Non-pigmented ciliary epithelial cell (primary cell): ENCODE data around the gene FOXC1.

Experiments used
- DNase-seq: peaks from one replicate; pipeline ENCODE4 v3.0.0-alpha.2; 2010; ENCODE audit warnings: low read depth

FOXC1 gene

DNA sequence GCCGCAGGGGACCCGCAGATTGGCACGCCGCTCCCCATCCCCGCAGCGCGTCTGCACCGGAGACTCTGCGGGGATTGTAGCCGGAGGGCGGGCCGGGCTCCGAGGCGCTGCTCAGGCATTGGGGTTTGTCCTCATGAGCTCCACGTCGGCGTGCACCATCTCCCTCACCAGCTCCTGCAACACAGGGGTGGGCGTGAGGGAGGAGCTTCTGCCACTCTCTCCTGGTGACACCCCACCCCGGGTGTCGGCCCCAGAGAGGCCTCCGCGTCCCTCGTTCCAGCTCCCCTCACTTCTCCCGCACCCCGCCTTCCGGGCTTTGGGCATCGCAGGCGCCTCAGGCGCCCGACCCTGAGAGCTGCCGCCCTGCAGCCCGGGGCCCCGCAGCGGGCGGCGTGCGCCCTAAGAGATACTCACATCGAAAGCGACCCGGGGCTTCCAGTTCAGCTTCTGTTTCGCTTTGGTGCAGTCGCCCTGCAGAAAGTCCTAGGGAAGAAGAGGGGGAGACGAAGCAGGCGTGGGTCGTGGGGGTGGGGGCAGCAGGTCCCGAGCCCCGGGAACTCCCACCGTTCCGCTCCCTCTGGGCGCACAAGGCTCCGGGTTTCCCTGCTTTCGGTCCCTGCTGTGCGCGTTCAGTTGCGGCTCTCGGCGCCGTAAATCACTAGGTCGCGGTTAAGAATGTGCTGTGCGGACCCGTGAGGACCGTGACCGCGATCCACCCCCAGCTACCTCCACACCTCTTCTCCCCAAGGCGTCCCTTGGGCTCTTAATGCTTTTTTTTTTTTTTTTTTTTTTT, 14.5 kb downstream of the FOXC1 start:
- no peak for DNase-seq

DNA sequence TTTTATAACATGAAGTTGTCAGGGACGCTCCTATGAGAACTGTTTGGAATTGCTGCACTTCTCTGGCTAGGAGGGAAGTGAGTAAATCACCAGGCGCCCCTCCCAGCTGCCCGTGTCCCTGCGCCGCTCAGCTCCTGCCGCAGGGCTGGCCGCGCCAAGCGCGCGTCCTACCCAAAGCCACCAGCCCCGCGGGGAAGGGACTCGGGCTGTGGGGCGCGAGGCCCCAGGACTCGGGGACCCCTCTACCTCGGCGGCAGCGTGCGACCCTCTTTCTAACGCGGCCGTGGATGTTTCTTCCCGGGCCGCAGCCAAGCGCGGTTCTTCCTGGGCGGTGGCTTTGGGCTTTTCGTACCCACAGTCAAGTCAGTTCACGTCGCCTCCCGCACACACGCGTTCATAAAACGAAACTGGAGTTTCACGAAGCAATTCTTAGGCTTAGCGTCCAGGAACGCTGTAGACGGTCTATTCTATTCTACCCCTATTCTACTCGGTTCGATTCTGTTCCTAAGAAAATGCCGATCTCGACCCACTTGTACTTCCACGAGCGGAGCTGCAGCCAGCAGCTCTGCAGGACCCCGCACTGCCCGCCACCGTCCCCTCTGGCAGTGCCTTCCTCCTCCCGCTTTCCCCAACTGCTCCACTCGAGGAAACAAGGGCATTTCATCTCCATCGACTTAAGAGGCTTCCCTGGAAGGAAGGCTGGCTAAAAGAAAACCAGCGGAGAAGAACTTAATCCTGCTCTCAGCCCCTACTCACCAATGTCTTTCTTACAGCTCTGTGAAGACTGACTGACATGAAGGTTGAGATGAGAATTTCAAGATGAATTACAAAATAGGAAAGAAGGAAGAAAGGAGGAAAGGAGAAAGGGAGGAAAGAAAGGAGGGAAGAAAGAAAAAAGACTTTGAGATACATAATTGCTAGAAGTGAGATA, 15.4 kb downstream of the FOXC1 start:
- no peak for DNase-seq

DNA sequence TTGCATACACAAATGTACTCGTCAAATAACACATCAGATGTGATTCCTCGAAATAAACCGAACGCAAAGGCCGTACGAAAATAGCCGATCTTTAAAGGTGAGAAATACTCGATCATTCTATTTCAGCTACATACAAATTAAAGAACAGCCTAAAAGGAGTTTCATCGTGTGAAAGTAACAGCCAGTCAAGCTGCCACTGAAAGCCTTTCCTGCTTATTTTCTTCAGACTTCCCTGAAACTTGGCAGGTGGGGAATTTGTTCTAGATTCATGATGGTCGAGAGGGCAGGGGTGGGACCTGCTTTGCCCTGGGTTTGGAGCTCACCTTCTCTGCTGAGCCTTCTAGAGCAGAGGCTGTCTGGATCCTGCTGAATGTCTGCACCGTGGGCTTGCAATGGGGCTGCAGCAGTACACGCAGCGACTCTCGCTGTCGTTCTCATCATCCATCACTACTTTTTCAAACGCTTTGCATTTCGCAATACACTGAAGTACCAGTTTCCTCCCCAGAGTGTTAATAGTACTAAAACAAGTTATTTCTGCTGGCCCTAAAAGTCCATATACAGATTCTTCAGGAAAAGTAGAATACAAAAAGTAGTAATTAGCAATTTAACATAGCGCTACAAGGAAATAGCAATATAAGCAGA, 16.2 kb downstream of the FOXC1 start:
- DNase-seq, result no peak

DNA sequence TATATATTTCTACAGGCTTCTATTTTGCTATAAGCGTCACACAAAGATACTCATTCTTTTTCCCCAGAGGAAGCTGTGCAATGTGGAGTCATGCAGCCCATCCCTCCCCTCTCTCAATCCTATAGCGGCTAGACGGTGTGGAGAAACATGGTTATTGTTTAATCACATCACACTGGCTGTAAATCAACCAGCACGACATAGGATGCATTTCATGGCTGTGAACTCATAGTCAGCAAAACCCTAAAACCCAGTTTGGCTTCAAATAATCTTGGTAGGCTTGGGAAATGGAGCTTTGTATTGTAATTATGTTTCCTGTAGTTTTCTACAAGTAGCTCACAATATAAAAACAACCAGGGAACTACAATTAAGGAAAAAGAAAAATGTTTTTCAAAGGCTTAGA, 16.8 kb downstream of the FOXC1 start:
- no peak for DNase-seq

DNA sequence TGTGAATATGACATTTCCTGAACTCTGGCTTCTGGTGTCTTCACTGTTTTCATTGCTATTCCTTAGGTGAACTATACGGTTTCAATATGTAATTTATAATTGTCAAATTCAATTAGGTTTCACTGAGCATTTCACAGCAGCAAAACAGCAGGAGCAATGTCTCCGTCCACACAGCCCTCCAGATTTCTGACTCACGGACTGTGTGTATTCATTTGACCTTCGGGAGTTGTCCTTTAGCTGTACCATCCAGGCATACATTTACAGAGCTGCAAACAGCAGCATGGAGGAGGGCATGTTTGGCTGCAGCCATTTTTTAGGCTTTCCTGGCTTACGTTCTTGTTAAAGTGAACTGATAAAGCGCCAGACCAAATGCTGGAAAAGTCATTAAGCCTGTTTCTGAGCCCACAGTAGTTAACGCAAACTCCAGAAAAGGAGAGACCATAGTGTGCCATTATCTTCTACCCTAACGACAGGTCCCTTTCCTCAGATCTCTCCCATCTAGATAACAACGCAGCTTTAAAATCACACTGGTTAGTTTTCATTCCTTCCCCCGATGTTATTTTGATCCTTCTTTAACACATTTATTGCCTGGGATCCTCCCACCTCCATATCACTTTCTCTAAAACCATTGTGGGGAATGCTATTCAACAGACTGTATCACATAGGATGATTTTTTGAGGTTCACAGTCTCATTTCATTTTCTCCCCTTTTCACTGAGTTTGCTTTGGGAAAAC, 18.3 kb downstream of the FOXC1 start:
- DNase-seq, result no peak

DNA sequence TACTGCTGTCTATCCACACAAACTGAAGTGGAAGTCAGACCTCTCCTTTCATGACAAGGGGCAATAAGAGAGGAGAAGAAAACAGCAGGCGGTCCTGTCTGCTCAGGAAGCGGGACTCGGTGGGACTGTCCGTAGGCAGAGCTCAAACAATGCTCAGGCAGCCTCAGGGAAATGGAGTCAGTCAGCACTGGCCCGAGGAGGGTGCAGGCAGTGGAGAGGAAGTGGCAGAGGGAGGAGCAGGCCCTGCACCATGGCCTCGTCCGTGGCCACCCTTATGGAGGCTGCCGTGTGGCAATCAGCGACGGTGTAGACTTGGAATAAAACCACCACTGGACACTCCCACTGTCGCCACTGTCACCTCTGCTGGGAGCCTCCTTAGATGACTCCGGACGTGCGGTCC, 19.6 kb downstream of the FOXC1 start:
- no peak for DNase-seq

DNA sequence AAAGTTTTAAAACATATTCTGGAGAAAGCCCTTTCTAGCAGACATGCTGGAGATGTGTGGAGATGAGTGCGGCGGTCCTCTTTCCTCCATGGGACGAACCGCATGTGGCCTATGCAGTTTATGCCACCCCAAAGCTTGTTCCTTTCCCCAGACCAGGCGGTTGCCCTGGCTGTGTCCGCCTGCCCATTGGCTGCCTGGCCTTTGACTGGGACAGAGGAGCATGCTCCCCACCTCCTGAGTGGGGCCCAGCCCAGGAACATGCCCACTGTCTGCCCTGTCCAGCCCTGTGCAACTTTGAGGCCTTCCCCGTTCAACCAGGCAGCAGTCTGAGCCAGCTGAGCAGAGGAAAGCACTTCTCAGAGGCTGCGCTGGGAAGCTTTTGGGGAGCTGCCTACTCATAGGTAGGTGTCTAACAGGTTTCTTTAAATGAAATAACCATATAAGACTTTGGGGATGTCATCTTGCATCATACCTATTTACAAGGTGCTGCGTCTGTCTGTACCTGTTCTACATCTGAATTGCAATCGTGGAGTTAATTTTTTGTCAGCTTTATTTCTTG, 20.6 kb downstream of the FOXC1 start:
- no peak for DNase-seq

DNA sequence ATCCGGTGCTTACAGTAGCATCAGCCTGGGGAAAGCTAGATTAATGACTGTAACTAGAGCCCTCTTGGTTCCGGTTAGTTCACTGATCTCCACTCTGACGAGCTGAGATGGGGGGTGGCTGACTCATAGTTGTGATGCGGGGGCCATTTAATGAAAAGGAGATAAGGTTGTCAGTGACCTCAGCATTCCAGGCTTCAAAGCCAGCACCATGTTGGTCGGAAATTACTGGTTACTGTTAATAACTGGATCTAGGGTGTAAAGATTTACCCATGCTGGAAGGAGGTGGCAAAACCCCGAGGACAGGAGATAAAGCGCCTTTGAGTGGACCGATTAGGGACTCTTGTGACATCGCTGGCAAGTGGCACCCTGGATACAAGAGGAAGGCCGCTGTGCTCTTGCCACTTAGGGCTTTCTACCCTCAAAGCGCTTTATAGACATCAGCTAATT, 21.1 kb downstream of the FOXC1 start:
- DNase-seq, result no peak

DNA sequence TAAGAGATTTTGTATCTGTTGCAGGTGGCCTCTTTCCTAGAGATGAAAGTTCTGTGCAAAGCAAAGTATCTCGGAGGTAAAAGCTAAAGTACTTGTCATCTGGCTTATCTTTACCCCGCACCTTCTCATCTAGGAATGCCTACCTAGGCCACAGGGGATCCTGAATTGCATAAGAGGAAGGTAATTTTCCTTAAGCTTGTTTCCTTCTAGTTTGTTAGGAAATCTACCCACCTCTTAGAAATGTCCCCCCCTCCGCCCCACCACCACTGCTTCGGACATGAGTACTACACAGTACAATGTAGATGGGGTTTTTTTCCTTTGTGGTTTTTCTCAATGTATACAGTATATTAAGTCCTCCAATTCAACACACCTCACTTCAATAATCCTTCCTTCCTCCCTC, 21.5 kb downstream of the FOXC1 start:
- DNase-seq, result no peak

DNA sequence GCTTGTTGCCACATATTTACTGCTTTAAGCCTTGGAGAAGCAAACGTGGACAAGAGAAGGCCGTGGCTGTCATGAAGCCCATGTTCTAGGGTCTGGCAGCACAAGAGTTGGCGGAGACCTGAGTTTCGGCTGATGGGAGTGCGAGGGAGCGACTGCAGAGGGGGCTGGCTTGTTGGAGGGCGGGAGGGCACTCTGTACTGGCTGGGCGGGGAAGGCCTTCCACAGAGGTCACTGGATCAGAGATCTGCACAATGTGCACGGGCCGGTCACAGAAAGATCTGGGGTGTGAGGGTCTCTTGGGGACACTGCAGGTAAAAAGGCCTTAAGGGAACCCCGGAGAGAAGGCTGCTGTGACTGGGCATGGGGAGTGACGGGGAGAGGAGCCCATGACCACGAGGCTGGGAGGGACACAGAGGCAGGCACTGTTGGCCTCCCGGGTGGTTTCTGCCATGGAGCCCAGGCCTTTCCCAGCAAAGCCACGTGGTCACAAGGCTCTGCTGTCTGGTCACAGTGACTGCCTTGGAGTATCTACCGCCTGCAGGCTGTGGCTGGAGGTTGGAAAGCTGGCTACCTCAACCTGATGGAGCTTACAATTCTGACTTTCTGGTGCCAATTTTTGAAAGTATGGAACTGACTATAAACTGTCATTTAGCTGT, 23.8 kb downstream of the FOXC1 start:
- no peak for DNase-seq

DNA sequence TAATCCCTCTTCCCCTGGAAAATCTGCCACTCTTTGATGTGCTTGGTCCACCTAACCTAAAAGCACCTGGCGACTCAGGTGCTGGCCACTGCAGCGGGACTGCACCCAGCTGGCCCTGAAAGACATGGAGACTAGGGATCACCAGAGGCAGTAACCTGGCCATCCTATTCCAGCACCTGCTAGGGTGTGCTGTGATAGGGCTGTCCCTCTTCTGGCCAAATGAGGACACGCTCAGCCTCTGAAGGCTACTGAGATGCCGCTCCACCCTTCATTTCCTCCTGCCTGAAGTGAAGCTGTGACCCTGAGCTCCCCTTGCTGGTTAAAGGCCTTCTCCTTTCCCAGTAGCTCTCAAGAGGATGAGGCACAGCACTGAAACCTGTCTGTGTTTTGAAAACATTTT, 24.4 kb downstream of the FOXC1 start:
- no peak for DNase-seq

DNA sequence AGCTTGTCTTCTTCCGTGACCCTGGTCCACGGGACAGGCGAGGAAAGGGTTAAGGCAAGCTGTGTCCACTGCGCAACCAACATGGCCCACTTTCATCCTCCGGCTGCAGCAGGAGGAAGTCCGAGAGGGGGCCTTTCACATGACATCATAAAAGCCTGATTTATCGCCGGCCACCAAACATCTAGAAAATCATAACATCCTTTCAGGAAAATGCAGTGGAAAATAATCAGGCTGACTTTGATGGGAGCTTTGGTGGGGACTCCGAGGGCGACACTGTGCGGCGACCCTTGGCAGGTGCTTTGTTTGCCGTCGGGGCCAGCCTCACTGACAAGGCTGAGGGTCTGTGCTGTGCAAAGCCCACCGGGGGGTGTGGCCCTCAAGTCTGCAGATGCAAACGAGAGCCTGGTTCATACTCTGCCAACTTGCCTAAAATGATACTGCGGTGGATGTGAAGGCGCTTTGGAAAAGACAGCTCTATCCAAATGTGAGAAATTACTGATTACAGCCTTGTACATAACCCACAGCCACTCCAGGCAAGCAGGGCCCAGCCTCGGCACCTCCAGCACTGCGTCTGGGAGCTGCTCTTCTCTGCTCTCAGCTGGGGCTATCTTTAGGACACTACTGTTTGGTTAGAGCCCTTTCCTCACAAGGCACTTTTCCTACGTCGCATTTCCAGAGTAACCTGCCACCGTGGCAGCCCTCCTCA, 25.7 kb downstream of the FOXC1 start:
- DNase-seq, result no peak

DNA sequence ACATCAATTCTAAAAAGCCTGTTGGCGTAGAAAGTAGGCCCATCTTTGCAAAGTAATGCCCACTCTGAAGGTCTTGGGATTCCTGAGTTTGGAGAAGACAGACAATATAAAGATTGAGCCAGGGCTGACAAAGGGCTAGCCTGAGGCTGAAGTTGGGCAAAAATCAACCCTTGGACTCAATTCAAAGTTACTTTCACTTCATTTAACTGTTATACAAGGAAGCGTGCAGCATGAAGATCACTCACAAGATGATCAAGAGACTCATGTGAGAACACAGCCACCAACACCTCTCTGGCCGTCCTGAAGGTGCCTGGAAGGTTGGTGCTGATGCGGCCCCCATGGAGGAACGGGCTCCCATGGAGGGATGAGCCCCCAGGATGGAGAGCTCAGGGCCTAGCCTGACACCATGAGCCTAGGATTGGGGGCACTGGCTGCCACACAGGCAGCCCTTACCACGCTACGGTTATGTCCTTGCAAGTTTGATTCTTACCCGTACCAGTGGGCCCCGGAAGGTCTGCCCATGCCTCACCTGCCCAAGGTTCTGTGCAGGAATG, 26.6 kb downstream of the FOXC1 start:
- no peak for DNase-seq

DNA sequence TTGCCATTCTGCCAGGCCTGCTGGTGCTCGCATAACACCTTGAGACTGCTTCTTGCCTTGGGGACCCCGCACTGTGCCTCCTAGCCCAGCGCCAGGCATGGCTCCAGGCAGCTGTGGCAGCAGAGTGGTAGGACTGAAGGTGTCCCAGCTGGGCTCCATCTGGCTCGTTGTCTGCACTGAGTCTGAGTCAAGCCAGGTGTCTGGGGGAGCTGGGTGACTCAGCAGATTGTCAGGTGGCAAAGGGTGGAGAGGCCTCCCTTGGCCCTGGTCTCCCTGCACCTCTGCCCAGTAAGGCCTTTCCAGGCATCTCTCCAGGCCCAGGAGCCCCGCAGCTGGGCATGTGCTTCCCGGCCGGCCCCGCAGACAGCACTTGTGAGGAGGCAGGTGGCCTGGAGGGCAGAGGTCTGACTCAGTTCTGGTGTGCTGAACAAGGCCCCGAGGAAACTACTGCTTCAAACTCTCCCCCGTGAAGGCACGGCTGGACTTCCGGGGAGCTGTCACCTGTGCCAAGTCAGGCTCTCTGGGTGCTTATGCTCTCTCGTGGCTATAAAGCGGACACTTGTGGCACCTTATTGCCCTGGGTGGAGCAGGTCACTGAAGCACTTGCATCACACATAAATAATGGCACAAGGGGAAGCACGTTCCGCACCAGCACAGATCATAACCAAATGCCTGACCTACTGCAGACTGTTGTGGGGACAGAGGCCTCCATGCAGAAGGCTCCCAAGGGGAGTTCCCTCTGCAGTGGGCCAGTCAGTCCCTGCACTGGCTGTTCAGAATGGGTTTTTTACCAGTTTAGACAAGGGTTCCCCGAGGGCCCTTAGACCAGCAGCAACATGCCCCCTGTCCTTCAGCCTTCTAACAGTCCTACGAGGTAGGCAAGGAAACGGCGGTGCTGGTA, 27.5 kb downstream of the FOXC1 start:
- DNase-seq, result no peak

DNA sequence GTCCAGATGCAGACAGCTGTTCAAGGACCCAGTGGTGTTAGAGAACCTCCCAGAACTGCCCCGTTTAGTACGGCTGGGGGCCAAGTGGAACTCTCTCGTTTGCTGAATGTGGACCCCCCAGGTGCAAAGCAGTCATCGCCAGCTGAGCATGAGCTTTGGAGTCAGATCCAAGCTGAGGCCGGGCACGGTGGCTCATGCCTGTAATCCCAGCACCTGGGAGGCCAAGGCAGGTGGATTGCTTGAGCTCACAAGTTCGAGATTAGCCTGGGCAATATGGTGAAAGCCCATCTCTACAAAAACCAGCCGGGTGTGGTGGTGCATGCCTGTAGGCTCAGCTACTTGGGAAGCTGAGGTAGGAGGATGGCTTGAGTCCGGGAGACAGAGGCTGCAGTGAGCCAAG, 29.7 kb downstream of the FOXC1 start:
- no peak for DNase-seq

DNA sequence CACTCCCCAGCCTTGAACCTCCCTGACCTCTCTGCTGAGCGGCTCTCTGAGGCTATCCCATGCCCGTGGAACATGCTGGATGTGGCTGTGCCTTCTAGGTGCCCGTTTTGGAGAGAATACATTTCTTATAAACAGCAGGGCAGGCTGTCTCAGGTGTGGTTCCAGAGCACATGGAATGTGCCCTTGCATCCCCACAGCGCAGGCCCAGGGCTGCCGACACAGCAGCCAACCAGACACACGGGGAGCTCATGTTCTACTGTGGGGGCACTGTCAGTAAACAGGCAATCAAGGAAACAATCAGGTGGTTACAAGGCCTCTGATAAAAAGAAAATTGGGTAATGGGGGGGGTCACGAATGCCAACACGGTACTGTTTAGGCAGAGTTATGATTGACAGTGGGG, 30.8 kb downstream of the FOXC1 start:
- no peak for DNase-seq

DNA sequence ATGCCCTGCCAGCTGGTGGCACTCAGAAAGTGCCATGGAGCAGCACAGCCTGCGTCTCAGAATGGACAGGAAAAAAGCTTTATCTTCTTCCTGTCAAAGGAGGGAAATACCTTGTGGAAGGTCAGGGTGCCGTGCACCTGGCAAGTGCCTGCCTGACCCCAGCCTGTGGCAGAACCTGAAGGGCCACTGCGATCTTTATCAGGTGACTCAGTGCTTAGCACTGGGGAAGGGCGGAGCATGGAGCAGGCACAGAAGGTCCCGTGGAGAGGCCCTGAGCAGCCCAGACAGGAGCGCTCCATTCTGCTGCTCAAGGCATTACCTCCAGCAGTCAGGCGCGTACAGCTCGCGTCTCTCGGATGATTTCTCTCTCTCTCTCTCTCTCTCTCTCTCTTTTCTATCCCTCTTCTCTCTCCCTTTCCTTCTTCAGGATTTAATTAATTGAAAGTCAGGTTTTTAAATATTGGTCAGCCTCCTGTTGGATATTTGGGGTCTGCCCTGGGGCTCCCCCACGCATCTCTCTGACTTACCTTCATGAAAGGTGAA, 31.7 kb downstream of the FOXC1 start:
- no peak for DNase-seq

DNA sequence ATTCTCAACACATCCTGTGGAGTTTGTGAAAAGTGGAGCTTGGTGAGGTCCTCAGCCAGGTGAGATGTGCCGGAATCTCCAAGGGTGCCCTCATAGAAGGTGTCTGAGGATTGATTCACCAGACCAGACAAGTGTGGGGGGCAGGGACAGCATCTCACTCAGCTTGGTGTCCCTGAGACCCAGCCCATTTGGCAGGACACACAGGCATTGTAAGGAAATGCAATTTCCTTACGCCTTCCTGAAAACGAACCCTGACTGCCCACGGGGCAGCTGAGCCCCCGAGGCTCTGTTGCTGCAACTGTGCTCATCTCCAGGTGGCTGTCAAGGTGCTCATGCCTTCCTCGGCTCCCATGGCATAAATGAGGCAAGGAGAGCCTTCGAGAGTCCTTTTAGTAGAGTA, 33.4 kb downstream of the FOXC1 start:
- no peak for DNase-seq
